MV-4-11 (cell line): Measurements from ENCODE around the gene PDX1.
"Not testable (repeated sequence)": the region's sequence is repeated elsewhere in the genome, so short reads cannot be mapped to it uniquely, and the experiment has no call there.

Source experiments
- DNase-seq: peaks from one replicate; lab custom pipeline; 2025; lab: John Stamatoyannopoulos, UW

The PDX1 gene

GRCh38 chr13:27956576-27957300, 36.9 kb downstream of the PDX1 start:
- no peak for DNase-seq

- no peak for DNase-seq
These were observed 40.2 kb downstream of the PDX1 start for GRCh38 chr13:27959976-27960361.

- DNase-seq: peak; percentile 71
These were observed 40.8 kb downstream of the PDX1 start for GRCh38 chr13:27960362-27961226.

GRCh38 chr13:27961227-27962085, 41.7 kb downstream of the PDX1 start:
- DNase-seq: no peak

GRCh38 chr13:27962128-27962841, 42.5 kb downstream of the PDX1 start:
- DNase-seq: no peak

GRCh38 chr13:27962982-27963381, 43.2 kb downstream of the PDX1 start:
- no peak for DNase-seq

- no peak for DNase-seq
These were observed 43.7 kb downstream of the PDX1 start for GRCh38 chr13:27963491-27963890.

GRCh38 chr13:27964206-27964605, 44.4 kb downstream of the PDX1 start:
- DNase-seq: not testable (repeated sequence)

- no peak for DNase-seq
These were observed 45.0 kb downstream of the PDX1 start for GRCh38 chr13:27964741-27965323.

GRCh38 chr13:27965343-27965739, 45.5 kb downstream of the PDX1 start:
- DNase-seq: no peak

GRCh38 chr13:27965740-27966640, 46.2 kb downstream of the PDX1 start:
- DNase-seq: no peak

GRCh38 chr13:27966641-27967202, 46.9 kb downstream of the PDX1 start:
- no peak for DNase-seq

GRCh38 chr13:27967203-27967735, 47.5 kb downstream of the PDX1 start:
- peak; percentile 49 for DNase-seq

- DNase-seq: no peak
These were observed 48.0 kb downstream of the PDX1 start for GRCh38 chr13:27967736-27968315.

- no peak for DNase-seq
These were observed 48.7 kb downstream of the PDX1 start for GRCh38 chr13:27968316-27969081.

- DNase-seq: no peak
These were observed 49.5 kb downstream of the PDX1 start, which contains the start of gene CDX2 for GRCh38 chr13:27969082-27969865. Gene CDX2, minus strand, starts transcription at chr13:27969315. Its CDS starts 309 bp downstream, at chr13:27969006.

- DNase-seq: no peak
These were observed 50.0 kb downstream of the PDX1 start for GRCh38 chr13:27969866-27970229.
